HAP-1 (cell line): ENCODE data around the gene CCPG1.
"Not testable (repeated sequence)": the region's sequence is repeated elsewhere in the genome, so short reads cannot be mapped to it uniquely, and the experiment has no call there.

ENCODE experiments used
- DNase-seq, 2 experiments: peaks; one replicate each; pipeline ENCODE4 v3.0.0-alpha.2; 2016 to 2020; ENCODE audit warnings: low spot score in 2 of 2
- H3K27me3 ChIP-seq: fragments of 250-450 bp; sonication (Bioruptor Pico); 2 replicates; pipeline ENCODE4 v1.5.1; 2020; ENCODE audit warnings: low read depth, mild to moderate bottlenecking, moderate library complexity
- H3K36me3 ChIP-seq: fragments of 250-450 bp; sonication (Bioruptor Pico); replicated peaks from 2 replicates; pipeline ENCODE4 v1.5.1; 2020; ENCODE audit warnings: mild to moderate bottlenecking
- H3K4me1 ChIP-seq: fragments of 250-450 bp; sonication (Bioruptor Pico); 2 replicates; pipeline ENCODE4 v1.5.1; 2020; ENCODE audit warnings: mild to moderate bottlenecking
- H3K4me3 ChIP-seq: fragments of 250-450 bp; sonication (Bioruptor Pico); 2 replicates; pipeline ENCODE4 v1.5.1; 2020; ENCODE audit warnings: mild to moderate bottlenecking, moderate library complexity
- H3K9me3 ChIP-seq: fragments of 250-450 bp; sonication (Bioruptor Pico); 2 replicates; pipeline ENCODE4 v1.5.1; 2020; ENCODE audit warnings: mild to moderate bottlenecking, moderate library complexity
- in situ Hi-C: fragments of 300-500 bp; cut with MboI; formaldehyde crosslinking; loops from 3 replicates; pipeline ENCODE4 v1.14.3; 2020; ENCODE audit warnings: low sequenced_read_pairs, inconsistent platforms, mixed read lengths

Gene CCPG1

DNA sequence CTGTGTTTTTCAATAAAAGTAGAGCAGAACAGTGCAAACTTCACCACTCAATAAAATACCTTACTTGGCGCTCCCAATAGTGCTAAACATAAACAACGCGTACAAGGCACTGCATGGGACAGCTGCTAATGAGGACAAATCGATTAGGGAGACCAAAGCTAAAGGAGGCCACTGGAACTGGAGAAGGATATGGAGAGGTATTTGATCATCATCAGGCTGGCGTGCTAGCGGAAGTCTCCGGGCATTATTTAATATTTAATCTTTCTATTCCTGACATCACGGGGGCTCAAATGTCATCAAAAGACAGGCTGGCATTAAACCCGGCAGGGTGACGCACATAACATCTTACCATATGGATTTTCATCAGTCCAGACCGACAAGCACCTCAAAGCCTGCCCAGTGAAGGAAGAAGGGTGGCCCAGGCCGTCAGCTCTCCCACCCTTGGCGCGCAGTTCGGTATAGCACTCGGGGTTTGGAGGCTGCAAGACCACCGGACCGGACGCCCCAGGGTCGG is 604 bp downstream of the CCPG1 start:
- Histone ChIP-seq H3K9me3 (no peaks in the 10 kb centered on the region), H3K36me3 (no peaks in the 10 kb centered on the region), H3K27me3 (no peaks in the 10 kb centered on the region), H3K4me1 (peaks cover 14% of the 10 kb centered on the region), H3K4me3 (peak overlapping the region; percentile 81)
- in situ Hi-C loops = no loop called here
- DNase-seq = no peak

DNA sequence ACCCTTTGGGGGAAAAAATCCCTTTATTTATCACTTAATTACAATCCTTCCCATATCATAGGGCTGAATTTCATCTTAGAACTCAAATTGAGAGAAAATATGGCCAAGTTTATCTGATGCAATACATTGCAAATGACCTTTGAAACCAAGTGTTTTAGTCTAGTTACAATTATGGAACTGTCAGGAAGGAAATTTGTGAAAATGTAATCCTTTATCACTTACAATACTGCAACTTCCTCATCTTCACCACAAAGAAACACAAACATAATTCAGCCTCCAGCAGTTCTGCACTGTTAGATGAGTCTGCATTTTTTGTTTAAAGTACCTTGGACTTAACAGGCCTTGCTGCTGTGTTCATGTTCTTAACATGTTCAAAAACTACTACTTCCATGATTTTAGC is 4.6 kb downstream of the CCPG1 start:
- H3K4me1 ChIP-seq = peaks cover 15% of the 10 kb centered on the region
- in situ Hi-C loops = no loop called here
- no peak overlapping the region for H3K4me3 ChIP-seq
- H3K36me3 ChIP-seq = no peaks in the 10 kb centered on the region
- no peak for DNase-seq
- H3K27me3 ChIP-seq = no peaks in the 10 kb centered on the region
- no peaks in the 10 kb centered on the region for H3K9me3 ChIP-seq

DNA sequence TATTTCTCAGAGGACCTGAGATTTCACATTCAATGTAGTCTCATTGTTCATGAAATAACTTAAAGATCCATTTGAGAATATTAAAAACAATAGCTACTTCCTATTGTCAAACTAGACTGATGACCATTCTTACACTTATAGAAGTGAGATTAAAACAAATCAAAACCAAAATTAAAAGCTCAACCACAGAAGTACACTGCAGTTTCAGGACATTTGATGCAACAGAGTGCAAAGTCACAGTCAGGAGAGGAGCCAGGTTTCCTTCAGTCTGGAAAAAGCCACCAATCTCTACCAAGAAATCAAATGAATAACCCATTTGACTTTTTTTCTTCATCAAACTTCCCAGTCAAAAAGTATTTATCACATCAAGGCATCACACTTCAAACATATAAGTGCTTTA is 5.5 kb downstream of the CCPG1 start:
- in situ Hi-C loops = no loop called here
- peaks cover 15% of the 10 kb centered on the region for H3K4me1 ChIP-seq
- 0 out of 2 replicates have a peak, but pooled peaks cover 2% of the 10 kb centered on the region for H3K9me3 ChIP-seq
- no peak overlapping the region for H3K4me3 ChIP-seq
- no peaks in the 10 kb centered on the region for H3K36me3 ChIP-seq
- DNase-seq = no peak
- H3K27me3 ChIP-seq = no peaks in the 10 kb centered on the region

DNA sequence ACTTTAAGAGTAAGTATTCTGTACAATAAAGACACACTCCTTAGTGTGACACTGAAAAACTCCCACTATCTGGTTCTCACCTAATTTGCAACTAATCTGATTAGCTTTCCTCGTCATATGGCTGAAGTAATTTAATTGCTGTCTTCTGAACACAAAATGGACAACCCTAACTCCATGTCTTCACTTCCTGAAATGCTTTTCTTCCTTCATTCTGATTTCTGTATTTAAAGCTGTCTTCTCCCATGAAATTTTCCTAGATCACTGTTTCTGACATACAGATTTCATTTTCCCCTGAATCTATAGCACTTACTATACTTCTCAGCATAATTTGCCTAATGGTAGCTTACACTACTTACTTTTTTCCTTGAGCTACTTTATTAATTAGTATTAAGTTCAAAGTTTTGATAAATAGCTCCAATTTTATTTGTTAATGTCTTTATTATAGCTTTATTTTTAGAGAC is 6.3 kb downstream of the CCPG1 start:
- no peak for DNase-seq
- Histone ChIP-seq H3K4me1 (peaks cover 10% of the 10 kb centered on the region; the same call in 1 of the 2 replicates), H3K9me3 (0 out of 2 replicates have a peak, but pooled peaks cover 2% of the 10 kb centered on the region), H3K4me3 (no peak overlapping the region), H3K36me3 (no peaks in the 10 kb centered on the region), H3K27me3 (no peaks in the 10 kb centered on the region)
- in situ Hi-C loops = no loop called here

DNA sequence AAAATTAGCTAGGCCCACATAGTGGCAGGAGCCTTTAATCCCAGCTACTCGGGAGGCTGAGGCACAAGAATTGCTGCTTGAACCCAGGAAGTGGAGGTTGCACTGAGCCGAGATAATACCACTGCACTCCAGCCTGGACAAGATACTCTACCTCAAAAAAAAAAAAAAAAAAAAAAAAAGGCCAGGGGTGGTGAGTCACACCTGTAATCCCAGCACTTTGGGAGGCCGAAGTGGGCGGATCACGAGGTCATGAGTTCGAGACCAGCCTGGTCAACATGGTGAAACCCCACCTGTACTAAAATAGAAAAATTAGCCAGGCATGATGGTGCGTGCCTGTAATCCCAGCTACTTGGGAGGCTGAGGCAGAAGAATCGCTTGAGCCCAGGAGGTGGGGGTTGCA is 8.1 kb downstream of the CCPG1 start:
- DNase-seq, H3K36me3 ChIP-seq, H3K9me3 ChIP-seq, H3K27me3 ChIP-seq, in situ Hi-C loops, H3K4me3 ChIP-seq: not testable (repeated sequence)
- H3K4me1 ChIP-seq = peaks cover 10% of the 10 kb centered on the region; the same call in 1 of the 2 replicates

DNA sequence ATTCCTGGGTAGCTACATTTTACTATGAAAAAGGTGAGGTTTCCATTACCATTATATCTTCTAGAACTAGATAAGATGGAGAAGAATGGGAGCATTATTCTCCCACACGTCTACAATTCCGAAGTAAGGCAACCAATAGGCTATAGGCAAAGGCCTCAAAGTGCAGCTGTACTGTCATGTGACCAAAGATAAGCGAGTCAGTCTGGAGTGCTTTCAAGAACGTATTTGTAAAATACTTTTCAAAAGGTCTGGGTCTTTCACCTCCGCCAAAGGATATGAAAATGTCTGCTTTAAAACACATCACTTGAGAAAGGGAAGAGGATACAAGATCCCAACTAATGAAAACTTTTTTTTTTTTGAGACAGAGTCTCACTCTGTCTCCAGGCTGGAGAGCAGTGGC is 9.9 kb downstream of the CCPG1 start:
- Histone ChIP-seq H3K4me3 (no peak overlapping the region), H3K27me3 (no peaks in the 10 kb centered on the region), H3K9me3 (0 out of 2 replicates have a peak, but pooled peaks cover 2% of the 10 kb centered on the region), H3K36me3 (no peaks in the 10 kb centered on the region), H3K4me1 (peaks cover 3% of the 10 kb centered on the region; the same call in 1 of the 2 replicates)
- in situ Hi-C loops = no loop called here
- DNase-seq = no peak

DNA sequence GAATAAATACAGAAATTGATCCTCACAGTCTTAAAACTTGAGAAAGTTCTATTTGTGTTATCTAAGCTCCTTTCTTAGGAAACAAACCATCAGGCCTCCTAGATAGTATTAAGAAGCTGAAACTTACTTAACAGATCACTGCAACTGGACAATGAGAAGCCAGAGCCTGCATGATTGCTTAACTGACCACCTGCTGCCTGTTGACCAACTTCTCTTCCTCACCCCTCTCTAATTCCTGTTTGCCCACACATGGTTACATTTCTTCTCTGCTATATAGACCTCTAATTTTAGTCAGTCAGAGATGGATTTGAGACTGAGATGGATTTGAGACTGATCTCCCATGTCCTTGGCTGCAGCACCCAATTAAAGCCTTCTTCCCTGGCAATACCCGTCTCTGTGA is 13.5 kb downstream of the CCPG1 start:
- Histone ChIP-seq H3K36me3 (no peaks in the 10 kb centered on the region), H3K4me3 (no peak overlapping the region), H3K9me3 (0 out of 2 replicates have a peak, but pooled peaks cover 2% of the 10 kb centered on the region), H3K27me3 (no peaks in the 10 kb centered on the region), H3K4me1 (no peaks in the 10 kb centered on the region)
- in situ Hi-C loops = no loop called here
- no peak for DNase-seq

DNA sequence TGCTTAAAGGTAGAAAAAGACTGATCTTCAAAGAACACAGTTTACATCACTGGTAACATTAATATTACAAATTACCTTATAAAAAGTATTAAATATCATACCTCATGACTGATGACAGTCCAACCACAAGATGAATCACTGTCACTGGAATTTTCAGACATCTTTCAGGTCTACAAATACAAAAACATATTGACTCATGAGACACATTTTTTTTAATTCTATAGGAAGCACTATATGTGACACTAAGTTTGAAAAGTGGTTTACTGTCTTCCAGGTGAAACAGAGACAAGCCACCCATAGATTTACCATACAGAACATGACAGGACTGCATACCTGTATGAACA is 18.9 kb downstream of the CCPG1 start:
- no peaks in the 10 kb centered on the region for H3K9me3 ChIP-seq
- in situ Hi-C loops = no loop called here

DNA sequence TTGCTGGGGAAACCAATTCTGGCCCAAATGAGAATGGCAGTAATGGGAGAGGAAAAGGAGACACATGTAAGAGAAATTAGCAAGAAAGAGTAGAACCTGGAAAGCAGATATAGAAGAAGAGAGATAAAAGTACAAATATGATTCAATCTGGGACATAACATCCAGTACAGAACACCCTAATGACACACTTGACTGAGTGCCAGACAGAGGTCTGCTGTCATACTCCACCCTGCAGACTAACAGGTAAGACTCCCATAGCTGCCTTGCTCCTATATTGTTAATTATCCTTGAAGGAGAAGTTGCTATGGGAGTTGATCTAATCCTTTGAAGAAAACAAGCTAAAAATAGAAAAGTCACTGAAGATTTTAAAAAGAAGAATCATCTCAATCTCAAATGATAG is 21.1 kb downstream of the CCPG1 start:
- no peak overlapping the region for H3K4me3 ChIP-seq
- H3K9me3 ChIP-seq = no peaks in the 10 kb centered on the region
- no peaks in the 10 kb centered on the region for H3K4me1 ChIP-seq
- in situ Hi-C loops = no loop called here
- no peaks in the 10 kb centered on the region for H3K36me3 ChIP-seq
- DNase-seq = no peak
- no peaks in the 10 kb centered on the region for H3K27me3 ChIP-seq

More for the DNA sequence above, 18.9 kb downstream of the CCPG1 start:
- no peak for DNase-seq
- no peaks in the 10 kb centered on the region for H3K27me3 ChIP-seq
- H3K36me3 ChIP-seq = no peaks in the 10 kb centered on the region
- H3K4me1 ChIP-seq = no peaks in the 10 kb centered on the region
- H3K4me3 ChIP-seq = no peak overlapping the region

DNA sequence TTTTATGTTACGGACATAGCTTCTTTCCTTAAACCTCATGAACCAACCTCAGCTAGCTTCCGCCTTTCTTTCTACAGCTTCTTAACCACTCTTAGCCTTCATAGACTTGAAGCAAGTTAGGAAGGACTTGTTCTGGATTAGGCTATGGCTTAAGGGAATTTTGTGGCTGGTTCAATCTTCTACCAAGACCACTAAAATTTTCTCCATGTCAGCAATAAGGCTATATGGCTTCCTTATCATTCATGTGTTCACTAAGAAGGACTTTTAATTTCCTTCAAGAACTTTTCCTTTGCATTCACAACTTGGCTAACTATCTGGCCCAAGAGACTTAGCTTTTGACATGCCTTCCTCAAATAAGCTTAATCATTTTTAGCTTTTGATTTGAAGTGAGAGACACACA is 24.5 kb downstream of the CCPG1 start:
- DNase-seq = no peak
- Histone ChIP-seq H3K36me3 (no peaks in the 10 kb centered on the region), H3K4me3 (no peak overlapping the region), H3K27me3 (no peaks in the 10 kb centered on the region), H3K4me1 (no peaks in the 10 kb centered on the region), H3K9me3 (no peaks in the 10 kb centered on the region)
- in situ Hi-C loops = no loop called here

DNA sequence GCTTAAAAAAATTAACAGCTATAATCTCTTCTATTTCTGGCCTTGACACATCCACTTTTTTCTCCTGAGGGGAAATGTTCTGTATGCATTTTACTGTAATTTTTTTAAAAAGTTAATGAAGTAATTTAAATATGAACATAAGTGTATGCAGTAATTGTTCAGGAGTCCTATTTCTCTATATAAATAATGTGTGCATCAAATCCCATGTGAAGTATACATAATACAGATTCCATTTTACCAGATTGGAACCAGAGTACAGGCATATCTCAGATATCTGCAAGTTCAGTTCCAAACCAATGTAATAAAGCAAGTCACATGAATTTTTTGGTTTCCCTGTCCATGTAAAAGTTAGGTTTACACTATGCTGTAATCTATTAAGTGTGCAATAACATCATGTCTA is 26.6 kb downstream of the CCPG1 start:
- H3K36me3 ChIP-seq = no peaks in the 10 kb centered on the region
- no peaks in the 10 kb centered on the region for H3K4me1 ChIP-seq
- DNase-seq = no peak
- no peak overlapping the region for H3K4me3 ChIP-seq
- in situ Hi-C loops = no loop called here
- H3K27me3 ChIP-seq = no peaks in the 10 kb centered on the region
- H3K9me3 ChIP-seq = no peaks in the 10 kb centered on the region

DNA sequence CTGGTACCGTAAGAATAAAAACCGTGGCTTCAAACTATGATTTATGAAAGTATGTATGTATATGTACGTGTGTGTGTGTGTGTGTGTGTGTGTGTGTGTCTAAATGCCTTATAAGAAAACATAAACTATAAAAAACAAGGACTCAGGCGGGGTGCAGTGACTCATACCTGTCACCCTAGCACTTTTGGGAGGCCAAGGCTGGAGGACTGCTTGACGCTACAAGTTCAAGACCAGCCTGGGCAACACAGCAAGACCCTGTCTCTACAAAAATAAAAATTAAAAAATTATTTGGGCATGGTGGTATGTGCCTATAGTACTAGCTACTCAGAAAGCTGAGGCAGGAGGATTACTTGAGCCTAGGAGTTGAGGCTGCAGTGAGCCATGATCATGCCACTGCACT is 29.1 kb downstream of the CCPG1 start:
- in situ Hi-C loops = no loop called here
- no peaks in the 10 kb centered on the region for H3K36me3 ChIP-seq
- DNase-seq = no peak
- no peak overlapping the region for H3K4me3 ChIP-seq
- no peaks in the 10 kb centered on the region for H3K9me3 ChIP-seq
- H3K4me1 ChIP-seq = no peaks in the 10 kb centered on the region
- H3K27me3 ChIP-seq = no peaks in the 10 kb centered on the region

DNA sequence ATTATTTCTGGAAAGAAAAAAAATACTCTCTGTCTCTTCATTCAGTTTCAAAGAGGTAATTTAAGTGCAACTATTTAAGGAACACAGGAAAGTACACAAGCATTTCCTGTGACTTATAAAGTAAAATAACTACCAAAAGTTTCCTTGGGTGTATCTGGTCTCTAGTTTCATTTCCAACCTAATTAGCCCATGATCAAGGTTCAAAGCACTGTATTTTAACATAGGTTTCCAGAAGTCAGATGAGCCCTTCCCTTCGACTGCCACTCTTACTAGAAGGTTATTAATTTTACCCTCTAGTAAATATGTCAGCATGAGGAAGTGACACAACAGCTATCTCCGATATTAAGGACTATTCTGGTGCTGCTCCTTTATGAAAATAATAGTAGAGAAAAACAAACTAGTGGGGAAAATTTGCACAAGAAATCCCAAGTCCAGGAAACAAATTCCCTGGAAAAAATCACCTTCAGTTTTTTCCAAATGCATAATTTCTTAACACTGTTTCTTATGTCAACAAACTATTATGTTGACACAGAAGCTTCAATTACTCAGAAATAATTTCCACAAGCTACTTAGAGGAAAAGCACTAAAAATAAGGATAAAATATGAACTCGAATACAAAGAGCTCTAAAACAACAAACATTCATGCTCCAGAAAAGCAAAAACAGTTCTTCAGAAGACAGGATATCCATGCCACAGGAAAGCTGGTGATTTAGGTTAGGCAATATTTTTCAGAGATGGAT is 35.3 kb downstream of the CCPG1 start:
- Histone ChIP-seq H3K4me3 (no peak overlapping the region), H3K4me1 (no peaks in the 10 kb centered on the region; the same call in 1 of the 2 replicates), H3K9me3 (no peaks in the 10 kb centered on the region), H3K36me3 (no peaks in the 10 kb centered on the region), H3K27me3 (no peaks in the 10 kb centered on the region)
- in situ Hi-C loops = no loop called here
- no peak for DNase-seq

DNA sequence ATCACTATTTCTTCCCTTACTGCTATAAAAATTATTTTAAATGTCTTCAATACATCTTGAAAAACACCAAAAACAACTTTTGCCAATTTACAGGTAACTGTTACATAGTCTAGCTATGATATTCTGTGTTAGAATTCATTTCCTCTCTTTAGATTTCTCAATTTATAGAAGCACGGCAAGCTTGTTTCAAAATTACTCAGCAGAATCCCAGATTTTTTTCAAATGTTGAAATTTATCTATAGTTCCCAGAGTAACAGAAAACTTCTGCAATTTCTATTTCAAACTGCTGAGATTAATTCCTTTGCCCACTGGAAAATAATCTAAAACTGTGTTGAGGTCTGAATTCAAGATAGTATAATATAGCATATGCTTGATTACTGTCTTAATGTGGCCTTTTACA is 41.2 kb downstream of the CCPG1 start:
- in situ Hi-C loops = no loop called here
- DNase-seq = no peak

More for the DNA sequence above, 41.2 kb downstream of the CCPG1 start:
- Histone ChIP-seq H3K36me3 (no peaks in the 10 kb centered on the region), H3K27me3 (no peaks in the 10 kb centered on the region), H3K4me3 (no peak overlapping the region), H3K9me3 (no peaks in the 10 kb centered on the region), H3K4me1 (no peaks in the 10 kb centered on the region; the same call in 1 of the 2 replicates)
